GM12801 (cell line): ENCODE measurements around the gene CFAP74.

Experiments used
- TF ChIP-seq, protein P1 (sequence below): IDR thresholded peaks from one replicate; pipeline ENCODE4 v1.5.1; 2011; ENCODE audit warnings: control low read depth; ENCODE audit not compliant: insufficient read length; ENCODE audit errors: extremely low read depth

Gene CFAP74

DNA sequence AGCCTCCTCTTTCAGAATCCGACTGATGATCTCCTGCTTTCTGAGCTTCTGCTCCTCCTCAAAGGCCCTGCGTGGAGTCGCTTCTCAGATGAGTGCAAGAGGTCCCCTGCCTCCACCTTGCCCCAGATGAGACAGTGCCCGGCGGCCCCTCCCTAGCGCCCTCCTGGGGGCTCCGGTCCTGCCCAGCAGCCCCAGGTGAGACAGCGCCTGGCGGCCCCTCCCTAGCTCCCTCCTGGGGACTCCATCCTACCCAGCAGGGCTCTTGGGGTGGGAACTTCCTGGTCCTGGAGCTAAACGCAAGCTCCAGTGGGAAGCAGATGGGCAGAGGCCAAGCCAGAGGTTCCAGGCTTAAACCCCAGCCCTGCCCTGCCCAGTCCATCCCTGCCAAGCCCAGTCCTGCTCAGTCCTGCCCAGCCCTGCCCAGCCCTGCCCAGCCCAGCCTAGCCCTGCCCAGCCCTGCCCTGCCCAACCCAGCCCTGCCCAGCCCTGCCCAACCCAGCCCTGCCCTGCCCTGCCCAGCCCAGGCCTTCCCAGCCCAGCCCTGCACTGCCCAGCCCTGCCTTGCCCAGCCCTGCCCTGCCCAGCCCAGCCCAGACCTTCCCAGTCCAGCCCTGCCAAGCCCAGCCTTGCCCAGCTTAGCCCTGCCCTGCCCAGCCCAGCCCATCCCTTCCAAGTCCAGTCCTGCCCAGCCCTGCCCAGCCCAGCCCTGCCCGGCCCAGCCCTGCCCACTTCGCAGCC lies 34.6 kb downstream of the CFAP74 start:
- TF ChIP-seq, protein P1, sequence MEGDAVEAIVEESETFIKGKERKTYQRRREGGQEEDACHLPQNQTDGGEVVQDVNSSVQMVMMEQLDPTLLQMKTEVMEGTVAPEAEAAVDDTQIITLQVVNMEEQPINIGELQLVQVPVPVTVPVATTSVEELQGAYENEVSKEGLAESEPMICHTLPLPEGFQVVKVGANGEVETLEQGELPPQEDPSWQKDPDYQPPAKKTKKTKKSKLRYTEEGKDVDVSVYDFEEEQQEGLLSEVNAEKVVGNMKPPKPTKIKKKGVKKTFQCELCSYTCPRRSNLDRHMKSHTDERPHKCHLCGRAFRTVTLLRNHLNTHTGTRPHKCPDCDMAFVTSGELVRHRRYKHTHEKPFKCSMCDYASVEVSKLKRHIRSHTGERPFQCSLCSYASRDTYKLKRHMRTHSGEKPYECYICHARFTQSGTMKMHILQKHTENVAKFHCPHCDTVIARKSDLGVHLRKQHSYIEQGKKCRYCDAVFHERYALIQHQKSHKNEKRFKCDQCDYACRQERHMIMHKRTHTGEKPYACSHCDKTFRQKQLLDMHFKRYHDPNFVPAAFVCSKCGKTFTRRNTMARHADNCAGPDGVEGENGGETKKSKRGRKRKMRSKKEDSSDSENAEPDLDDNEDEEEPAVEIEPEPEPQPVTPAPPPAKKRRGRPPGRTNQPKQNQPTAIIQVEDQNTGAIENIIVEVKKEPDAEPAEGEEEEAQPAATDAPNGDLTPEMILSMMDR: no peak

DNA sequence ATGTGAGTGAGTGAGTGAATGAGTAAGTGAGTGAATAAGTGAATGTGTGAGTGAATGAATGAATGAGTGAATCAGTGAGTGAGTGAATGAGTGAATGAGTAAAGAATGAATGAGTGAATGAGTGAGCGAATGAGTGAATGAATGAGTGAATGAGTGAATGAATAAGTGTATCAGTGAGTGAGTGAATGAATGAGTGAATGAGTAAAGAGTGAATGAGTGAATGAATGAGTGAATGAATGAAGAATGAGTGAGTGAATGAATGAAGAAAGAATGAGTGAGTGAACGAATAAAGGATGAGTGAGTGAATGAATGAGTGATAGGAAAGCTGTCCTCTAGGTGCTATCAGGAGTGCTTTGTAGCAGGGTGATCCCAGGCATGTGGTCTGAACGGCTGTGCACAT lies 35.7 kb downstream of the CFAP74 start:
- TF ChIP-seq, protein P1: no peak

DNA sequence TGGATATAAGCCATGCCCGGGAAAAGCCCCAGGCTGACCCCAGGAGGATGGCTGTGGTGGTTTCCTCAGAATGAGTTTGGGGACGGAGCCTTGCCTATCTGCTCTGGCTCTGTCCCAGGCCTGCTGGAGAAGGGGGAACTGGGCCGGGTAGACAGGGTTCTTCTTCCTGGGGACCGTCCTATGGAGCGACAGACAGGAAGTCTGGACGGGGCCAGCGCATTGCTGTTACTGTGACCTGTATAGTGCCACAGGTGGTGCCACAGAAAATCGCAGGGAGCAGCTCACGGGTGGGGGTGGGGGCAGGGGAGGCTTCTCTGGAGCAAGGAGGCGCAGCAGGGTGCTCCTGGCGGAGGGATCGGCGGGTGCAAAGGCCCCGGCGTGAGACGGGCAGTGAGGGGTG lies 36.4 kb downstream of the CFAP74 start:
- TF ChIP-seq, protein P1: no peak

DNA sequence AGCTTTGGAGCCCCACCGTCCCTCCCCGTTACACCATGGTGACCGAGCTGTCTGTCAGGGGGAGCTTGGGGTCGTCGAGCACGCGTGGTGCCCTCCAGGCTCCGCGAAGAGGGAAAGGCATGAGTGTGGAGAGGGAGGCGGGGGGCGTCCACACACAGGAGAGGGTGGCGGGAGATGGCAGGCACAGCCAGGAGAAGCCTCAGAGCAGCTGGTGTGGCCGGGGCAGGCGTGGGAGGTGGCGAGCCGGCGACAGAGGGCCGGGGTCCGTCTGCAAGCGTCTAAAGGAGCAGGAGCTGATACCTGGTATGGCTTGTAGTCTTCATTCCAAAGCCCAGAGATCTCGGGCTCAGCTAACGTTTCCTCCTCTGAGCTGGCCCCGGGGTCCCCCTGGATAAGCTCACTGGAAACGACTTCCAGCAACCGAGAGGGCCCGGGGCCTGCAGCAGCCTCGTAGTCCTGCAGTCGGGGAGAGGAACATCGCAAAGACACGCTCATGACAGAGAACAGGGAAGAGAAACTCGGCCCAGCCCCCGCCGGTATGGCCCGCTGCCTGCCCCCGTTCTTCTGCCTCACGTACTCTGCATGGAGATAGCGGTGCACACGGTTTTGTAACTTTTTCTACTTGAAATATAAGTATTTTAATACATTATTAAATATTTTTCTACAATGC lies 37.4 kb downstream of the CFAP74 start:
- TF ChIP-seq, protein P1: no peak

DNA sequence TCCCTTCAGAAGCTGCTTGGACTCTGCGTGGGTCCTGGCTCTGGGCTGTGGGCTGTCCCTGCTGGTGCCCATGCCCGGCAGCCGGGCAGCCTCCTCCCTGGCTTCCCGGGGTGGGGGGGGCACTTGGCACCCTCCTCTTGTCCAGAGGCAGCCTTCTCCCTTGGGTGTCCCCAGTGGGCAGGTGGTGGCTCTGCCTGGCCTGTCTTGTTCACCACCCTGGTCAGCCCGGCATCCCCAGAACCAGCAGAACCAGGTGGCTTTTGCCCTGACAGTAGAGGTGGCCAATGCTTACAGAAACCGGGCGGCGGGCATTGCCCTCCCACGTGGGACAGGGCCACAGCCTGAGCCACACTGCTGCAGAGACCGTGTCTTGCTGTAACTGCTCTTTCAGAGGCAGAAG lies 38.0 kb downstream of the CFAP74 start:
- TF ChIP-seq, protein P1: no peak

DNA sequence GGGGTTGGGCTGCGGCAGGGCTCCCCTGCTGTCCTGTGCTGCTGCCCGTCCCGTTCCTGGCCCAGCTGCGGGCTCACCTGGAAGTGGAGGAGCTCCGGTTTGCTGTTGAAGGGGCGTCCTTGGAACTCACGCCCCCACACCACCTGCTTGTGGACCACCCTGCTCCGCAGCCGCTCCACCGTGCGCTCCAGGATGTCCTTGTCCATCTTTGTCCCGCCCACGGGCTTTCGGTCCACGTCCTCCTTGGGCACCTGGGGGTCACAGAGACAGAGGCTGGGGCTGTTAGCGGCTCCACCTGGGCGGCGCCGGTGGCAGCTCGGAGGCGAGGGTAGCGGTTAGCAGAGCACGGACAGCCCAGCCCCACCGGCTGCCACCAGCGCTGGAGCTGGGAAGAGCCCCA lies 38.8 kb downstream of the CFAP74 start:
- TF ChIP-seq, protein P1: no peak

DNA sequence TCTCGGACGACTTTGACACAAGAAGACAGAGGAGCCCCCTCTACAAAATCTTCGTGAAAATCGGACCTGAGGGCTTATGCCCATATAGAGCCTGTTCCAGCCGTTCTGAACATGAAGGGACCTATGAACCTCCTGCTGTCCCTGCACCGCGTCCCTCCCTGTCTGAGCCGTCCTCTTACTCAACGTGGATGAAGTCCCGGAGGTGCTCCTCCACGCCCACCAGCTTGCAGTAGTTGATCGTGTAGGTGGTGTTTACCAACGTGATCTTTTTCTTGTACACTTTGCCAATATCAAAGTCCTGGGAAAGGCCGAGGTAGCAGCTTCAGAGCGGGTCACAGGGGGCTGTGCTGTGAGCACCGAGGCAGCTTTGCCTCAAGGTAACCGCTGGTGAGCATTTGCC lies 40.0 kb downstream of the CFAP74 start:
- TF ChIP-seq, protein P1: no peak
